Measurements from ENCODE around the gene PAK6. TPM values are rescaled to one million over a fixed set of nuclear protein-coding genes. Genes with fewer than 3 reads are reported as not detected.

The PAK6 gene
- polyA plus RNA-seq, 4 donors: 5.6 to 8.7 (median 6.9) TPM

DNA sequence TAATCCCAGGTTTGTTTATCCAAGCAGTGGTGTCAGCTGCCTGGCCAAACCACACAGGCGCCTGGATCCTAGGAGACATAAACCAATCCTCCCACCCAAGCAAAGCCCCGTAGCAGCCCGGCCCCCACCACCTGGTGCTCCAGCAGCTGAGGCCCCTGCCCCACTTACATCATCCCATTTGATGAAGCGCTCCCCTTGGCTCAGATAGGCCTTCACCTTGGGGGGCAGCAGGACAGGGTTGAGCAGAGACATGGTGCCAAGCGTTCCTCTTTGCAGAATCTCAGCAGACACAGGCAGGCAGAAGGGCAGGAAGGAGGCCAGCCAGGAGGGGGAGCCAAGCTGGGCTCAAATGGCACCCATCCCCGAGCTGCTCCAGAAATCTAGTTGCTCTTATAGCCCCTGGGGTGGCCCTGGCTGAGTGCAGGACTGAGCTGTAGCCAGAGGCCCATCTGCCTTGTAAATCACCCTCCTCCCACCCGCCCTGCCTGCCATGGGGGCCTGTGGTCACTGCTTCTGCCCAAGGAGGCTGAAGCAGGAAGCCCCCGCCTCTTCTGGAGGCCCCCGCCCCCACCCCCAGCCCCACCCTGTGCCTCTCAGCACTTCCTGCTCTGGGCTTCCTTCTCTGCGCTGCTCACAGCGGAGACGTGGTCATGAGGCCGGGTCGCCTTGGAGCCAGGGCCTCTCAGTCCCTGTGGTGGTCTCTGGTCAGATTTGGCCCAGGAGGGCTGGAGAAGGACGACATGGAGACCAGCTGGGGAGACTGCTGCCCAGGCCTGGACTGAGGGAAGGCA is 68.8 kb downstream of the PAK6 start, which contains the start of gene PLCB2:
Gene PLCB2, minus strand, starts transcription at position 515 of the 791 bp plus-strand sequence. Its CDS starts 263 bp downstream, at position 252.
- no peak for DNase-seq (ENCODE audit: low read depth in 4 of 4, low spot score in 2 of 4)

GRCh38 chr15:40309344-40309862 is 70.5 kb downstream of the PAK6 start:
- DNase-seq (ENCODE audit: low read depth in 4 of 4, low spot score in 2 of 4): no peak

- no peak for DNase-seq (ENCODE audit: low read depth in 4 of 4, low spot score in 2 of 4)
Measured at GRCh38 chr15:40310001-40310959, 71.4 kb downstream of the PAK6 start.

DNA sequence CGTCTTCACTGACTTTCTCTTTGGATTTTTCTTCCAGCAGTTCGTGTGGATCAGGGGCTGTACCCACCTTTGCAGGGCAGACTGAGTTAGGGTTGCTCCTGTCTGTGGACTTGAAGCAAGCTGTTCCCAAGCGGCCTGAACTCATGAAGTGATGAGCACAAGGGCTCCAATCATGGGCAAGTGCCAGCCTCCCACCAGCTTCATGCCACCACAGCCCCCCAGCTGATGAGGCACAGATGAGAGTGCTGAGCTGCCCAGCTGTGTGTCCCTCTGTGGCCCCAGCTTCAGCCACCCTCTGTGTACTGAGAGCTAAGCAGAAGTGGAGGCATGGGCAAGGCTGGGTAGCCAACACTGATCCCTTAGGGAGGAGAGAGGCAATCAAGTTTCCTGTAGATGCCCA is 72.1 kb downstream of the PAK6 start:
- no peak for DNase-seq (ENCODE audit: low read depth in 4 of 4, low spot score in 2 of 4)

GRCh38 chr15:40312370-40313158 is 73.7 kb downstream of the PAK6 start:
- DNase-seq (ENCODE audit: low read depth in 4 of 4, low spot score in 2 of 4): no peak

- DNase-seq (ENCODE audit: low read depth in 4 of 4, low spot score in 2 of 4): no peak
Measured at GRCh38 chr15:40313531-40314398, 74.9 kb downstream of the PAK6 start.

DNA sequence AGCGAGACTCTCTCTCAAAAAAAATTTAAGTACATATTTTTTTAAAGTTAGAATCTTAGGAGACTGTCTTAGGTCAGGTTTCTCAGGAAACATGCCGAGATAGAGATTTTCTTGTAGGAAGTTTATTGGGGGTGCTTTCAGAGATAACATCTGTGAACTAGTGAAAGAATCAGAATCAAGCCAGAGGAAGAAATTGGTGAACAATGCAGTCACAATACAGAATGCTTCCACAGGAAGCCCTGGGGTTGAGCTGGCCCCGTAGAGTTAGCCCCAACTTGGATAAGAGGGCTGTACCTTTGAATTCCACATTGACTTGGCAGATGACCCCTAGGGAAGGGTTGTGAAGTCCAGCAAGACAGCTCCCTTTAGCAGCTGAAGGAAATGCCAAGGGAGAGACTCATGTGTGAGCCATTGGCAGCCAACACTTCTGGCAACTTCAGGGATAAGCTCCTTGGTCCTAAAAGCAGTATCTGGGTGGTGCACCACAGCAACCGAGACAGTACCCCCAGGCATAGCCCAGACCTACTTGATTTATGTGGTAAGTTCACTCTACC is 75.9 kb downstream of the PAK6 start:
- DNase-seq (ENCODE audit: low read depth in 4 of 4, low spot score in 2 of 4): no peak

- no peak for DNase-seq (ENCODE audit: low read depth in 4 of 4, low spot score in 2 of 4)
Measured at GRCh38 chr15:40316931-40317330, 78.1 kb downstream of the PAK6 start.

GRCh38 chr15:40317580-40317979 is 78.7 kb downstream of the PAK6 start:
- no peak for DNase-seq (ENCODE audit: low read depth in 4 of 4, low spot score in 2 of 4)

- DNase-seq (ENCODE audit: low read depth in 4 of 4, low spot score in 2 of 4): no peak
Measured at GRCh38 chr15:40320409-40320808, 81.5 kb downstream of the PAK6 start.

DNA sequence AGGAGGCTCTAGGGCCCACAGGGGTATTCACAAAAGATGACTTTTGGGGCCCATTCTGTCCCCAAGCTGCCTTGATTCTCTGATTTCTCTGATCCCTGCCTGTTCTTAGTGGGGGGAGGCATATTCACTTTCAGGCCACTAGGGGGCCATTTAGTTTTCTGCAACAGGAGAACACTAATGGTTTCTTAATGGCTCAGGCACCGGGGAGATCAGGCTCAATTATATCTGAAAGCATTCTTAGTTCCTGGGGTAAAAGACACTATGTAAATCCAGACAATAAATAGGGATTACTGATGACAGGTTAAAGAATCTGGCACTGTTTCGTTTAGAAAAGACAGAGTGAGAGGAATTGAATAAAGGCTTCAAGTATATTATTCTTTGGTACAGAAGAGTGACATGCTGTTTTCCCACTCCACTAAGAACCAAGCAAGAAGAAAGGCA is 82.1 kb downstream of the PAK6 start:
- no peak for DNase-seq (ENCODE audit: low read depth in 4 of 4, low spot score in 2 of 4)

- no peak for DNase-seq (ENCODE audit: low read depth in 4 of 4, low spot score in 2 of 4)
Measured at GRCh38 chr15:40322531-40323238, 83.8 kb downstream of the PAK6 start.

- DNase-seq (ENCODE audit: low read depth in 4 of 4, low spot score in 2 of 4): peak; percentile 77 to 90 (median 87)
Measured at GRCh38 chr15:40323239-40323952, 84.5 kb downstream of the PAK6 start, which contains the start of gene INAFM2. Gene INAFM2 (plus strand): TSS chr15:40323692. CDS start chr15:40324056, 364 bp downstream.

DNA sequence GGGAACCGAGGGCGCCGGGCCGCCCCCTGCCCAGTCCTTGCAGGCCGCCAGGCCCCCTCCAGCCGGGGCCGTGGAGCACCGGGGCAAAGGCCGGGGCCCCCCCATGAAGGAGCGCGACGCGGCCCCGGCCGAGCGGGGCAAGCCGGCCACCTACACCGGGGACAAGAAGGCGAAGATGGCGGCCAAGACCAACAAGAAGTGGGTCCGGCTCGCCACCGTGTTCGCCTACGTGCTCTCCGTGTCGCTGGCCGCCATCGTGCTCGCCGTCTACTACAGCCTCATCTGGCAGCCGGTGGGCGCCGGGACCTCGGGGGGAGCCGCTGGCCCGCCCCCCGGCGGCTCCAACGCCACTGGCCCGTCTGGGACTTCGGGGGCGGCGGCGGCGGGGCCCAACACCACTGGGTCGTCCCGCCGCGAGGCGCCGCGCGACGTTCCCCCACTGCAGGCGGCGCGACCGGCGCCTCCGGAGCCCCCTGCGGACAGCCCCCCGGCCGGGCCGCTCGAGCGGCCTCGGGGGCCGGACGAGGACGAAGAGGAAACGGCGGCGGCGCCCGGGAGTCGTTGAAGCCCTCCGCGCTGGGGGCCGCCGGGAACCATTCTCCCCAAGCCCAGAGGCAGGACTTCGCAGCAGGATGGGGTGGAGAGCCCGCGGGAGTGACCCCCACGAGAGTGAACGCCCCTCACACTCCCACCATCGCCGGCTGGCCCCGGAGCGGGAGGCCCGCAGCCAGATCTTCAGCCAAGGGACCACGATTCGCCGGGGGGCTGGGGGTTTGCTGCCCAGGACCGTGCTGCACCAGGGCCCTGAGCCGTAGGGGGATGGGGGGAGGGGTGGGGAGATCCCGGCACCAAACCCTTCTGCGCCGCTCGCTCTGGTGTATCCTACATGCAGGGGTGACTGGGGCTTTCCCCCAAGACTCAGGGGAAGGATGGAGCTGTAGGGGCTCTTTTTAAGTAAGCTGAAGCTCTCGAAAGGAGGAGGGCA is 85.4 kb downstream of the PAK6 start:
- DNase-seq (ENCODE audit: low read depth in 4 of 4, low spot score in 2 of 4): no peak

GRCh38 chr15:40325188-40325587 is 86.3 kb downstream of the PAK6 start:
- no peak for DNase-seq (ENCODE audit: low read depth in 4 of 4, low spot score in 2 of 4)

GRCh38 chr15:40325700-40326099 is 86.8 kb downstream of the PAK6 start:
- no peak for DNase-seq (ENCODE audit: low read depth in 4 of 4, low spot score in 2 of 4)
